GM06990 (cell line): ENCODE measurements around the gene SPHK2.

ENCODE experiments used
- DNase-seq: peaks from one replicate; pipeline ENCODE4 v3.0.0-alpha.2; 2011; ENCODE audit not compliant: insufficient read length; ENCODE audit errors: extremely low read depth
- H3K27me3 ChIP-seq: replicated peaks from 2 replicates; pipeline ENCODE4 v1.6.0; 2011; ENCODE audit warnings: low read length; ENCODE audit not compliant: control insufficient read depth, insufficient read depth
- H3K36me3 ChIP-seq: 2 replicates; pipeline ENCODE4 v1.5.1; 2011; ENCODE audit warnings: low read length; ENCODE audit not compliant: control insufficient read depth, insufficient read depth
- H3K4me3 ChIP-seq: replicated peaks from 2 replicates; pipeline ENCODE4 v1.5.1; 2011; ENCODE audit warnings: low read depth, mild to moderate bottlenecking, control low read depth, low read length
- CTCF ChIP-seq: IDR thresholded peaks from 2 replicates; pipeline ENCODE4 v1.5.1; 2011; ENCODE audit warnings: low read length, control low read depth, mild to moderate bottlenecking, inconsistent platforms; ENCODE audit not compliant: insufficient read depth, poor library complexity, severe bottlenecking

SPHK2 gene

DNA sequence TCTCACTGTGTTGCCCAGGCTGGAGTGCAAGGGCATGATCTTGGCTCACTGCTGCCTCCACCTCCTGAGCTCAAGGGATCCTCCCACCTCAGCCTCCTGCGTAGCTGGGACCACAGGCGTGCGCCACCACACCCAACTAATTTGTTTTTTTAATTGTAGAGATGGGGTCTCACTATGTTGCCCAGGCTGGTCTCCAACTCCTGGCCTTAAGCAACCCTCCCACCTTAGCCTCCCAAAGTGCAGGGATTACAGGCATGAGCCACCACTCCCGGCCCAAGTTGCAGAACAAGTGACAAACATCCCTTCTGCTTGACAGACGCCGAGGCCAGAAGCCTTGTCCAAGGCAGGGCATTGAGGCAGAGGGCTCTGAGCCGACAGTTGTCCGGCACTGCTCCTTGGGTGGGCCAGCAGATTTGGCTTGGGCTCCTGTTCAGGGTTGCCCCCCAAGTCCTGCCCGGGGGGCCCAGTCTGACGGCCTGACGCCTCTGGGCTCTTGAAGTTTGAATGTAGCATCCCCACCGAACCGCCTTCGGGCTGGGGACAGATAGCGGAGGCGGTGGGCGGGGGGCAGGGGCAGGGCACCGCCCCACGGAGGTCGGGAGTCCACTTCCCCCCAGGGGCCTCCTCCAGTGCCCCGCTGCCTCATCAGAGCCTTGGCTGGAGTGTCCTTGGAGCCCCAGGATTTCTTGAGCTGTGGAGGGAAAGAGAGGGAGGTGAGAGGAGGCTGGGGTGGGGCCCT, 18.5 kb upstream of the SPHK2 start:
- Histone ChIP-seq H3K36me3 (no peaks in the 10 kb centered on the region), H3K27me3 (no peaks in the 10 kb centered on the region), H3K4me3 (no peak overlapping the region)
- TF ChIP-seq CTCF: no peak
- no peak for DNase-seq

- H3K27me3 ChIP-seq: no peaks in the 10 kb centered on the region
- no peak for DNase-seq
- TF ChIP-seq CTCF: no peak
- H3K36me3 ChIP-seq: no peaks in the 10 kb centered on the region
- H3K4me3 ChIP-seq: no peak overlapping the region
Measured at GRCh38 chr19:48603001-48603400, 16.3 kb upstream of the SPHK2 start.

- DNase-seq: no peak
- no peak overlapping the region for H3K4me3 ChIP-seq
- no peak for TF ChIP-seq CTCF
- H3K36me3 ChIP-seq: no peaks in the 10 kb centered on the region
- no peaks in the 10 kb centered on the region for H3K27me3 ChIP-seq
Measured at GRCh38 chr19:48603449-48603848, 15.9 kb upstream of the SPHK2 start.

- no peaks in the 10 kb centered on the region for H3K36me3 ChIP-seq
- H3K27me3 ChIP-seq: no peaks in the 10 kb centered on the region
- no peak for TF ChIP-seq CTCF
- no peak overlapping the region for H3K4me3 ChIP-seq
- no peak for DNase-seq
Measured at GRCh38 chr19:48603850-48604249, 15.5 kb upstream of the SPHK2 start.

GRCh38 chr19:48606463-48607358, 12.6 kb upstream of the SPHK2 start, which contains the start of gene SPACA4:
Gene SPACA4 (plus strand): TSS chr19:48606742. CDS start chr19:48606979, 237 bp downstream.
- DNase-seq: no peak
- no peaks in the 10 kb centered on the region for H3K36me3 ChIP-seq
- no peak within 1 kb of the TSS for H3K4me3 ChIP-seq
- no peak for TF ChIP-seq CTCF
- H3K27me3 ChIP-seq: no peaks in the 10 kb centered on the region
